Activated CD4-positive, alpha-beta T cell treated with anti-CD3 and anti-CD28 coated beads, Interleukin-2, amount 10 ng/mL, durations not matched to agents 24 days and 14 days (primary cell): Measurements from ENCODE around the gene GUCY2D. TPM values are rescaled to one million over a fixed set of nuclear protein-coding genes. Genes with fewer than 3 reads are reported as not detected.
"Not testable (repeated sequence)": the region's sequence is repeated elsewhere in the genome, so short reads cannot be mapped to it uniquely, and the experiment has no call there.

ENCODE experiments used
- DNase-seq: peaks from one replicate; pipeline ENCODE4 v3.0.0; 2022
- H3K27ac Mint-ChIP-seq: one replicate; pipeline ENCODE4 v1.8.0; 2022; ENCODE audit warnings: mild to moderate bottlenecking, mixed read lengths
- H3K27me3 Mint-ChIP-seq: one replicate; pipeline ENCODE4 v1.8.0; 2022; ENCODE audit warnings: mixed read lengths
- H3K36me3 Mint-ChIP-seq: one replicate; pipeline ENCODE4 v1.8.0; 2022; ENCODE audit warnings: low read depth, mild to moderate bottlenecking, mixed read lengths
- H3K4me1 Mint-ChIP-seq: one replicate; pipeline ENCODE4 v1.8.0; 2021; ENCODE audit warnings: mixed read lengths
- H3K4me3 Mint-ChIP-seq: one replicate; pipeline ENCODE4 v1.8.0; 2022; ENCODE audit warnings: mild to moderate bottlenecking, moderate library complexity, mixed read lengths
- H3K9me3 Mint-ChIP-seq: one replicate; pipeline ENCODE4 v1.8.0; 2021; ENCODE audit warnings: mixed read lengths
- intact Hi-C: fragments of 100-400 bp; cut with micrococcal nuclease; formaldehyde crosslinking; loops from one replicate; pipeline ENCODE4 v1.15.1; 2023
- total RNA-seq: library from RNA; stranded (reverse); gene quantifications from 2 replicates; pipeline ENCODE4 v1.2.3, GENCODE V29; 2022

GUCY2D gene
- not detected in 2 replicates for total RNA-seq

DNA sequence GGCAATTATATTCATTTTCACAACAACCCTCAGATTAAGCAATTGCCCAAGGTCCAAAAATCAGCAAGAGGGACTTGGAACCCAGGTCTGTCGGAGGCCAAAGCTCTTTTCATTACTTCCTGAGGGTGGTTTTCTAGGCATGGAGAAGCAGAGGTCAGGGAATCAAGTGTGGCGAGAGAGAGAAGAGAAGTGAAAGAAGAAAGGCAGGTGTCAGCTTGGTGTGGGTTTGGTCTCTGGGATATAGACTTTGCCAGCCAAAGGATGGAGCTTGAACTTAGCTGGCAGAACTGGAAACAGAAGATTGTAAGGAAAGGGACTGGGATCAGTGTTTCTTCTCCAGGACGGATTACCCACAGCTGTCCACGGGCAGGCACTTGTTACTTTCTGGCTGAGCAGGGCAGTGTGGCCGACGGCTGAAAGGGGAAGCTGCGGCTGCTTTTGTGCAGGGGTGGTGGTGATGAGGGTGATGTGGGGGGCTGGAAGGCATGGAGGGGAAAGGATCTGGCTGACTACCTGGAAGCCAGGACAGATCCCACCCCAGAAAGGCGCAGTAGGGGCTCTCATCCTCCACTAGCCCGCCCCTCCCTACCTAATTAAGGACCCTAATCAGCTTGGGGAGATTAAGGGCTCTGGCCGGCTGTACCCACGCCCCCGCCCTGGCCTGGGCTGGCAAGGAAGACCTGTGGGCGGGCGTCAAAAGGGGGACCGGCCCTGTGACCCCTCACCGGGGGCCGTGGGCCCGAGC is at the start of gene GUCY2D:
Gene GUCY2D, plus strand, starts transcription at position 640 of the 745 bp plus-strand sequence. CDS start 433 bp downstream, outside the sequence.
- H3K9me3 Mint-ChIP-seq: no peaks in the 10 kb centered on the region
- H3K27ac Mint-ChIP-seq: no peak within 1 kb of the TSS
- no peaks in the 10 kb centered on the region for H3K36me3 Mint-ChIP-seq
- H3K4me1 Mint-ChIP-seq: peaks cover 5% of the 10 kb centered on the region
- peaks cover 48% of the 10 kb centered on the region for H3K27me3 Mint-ChIP-seq
- intact Hi-C loops: no loop called here
- DNase-seq: no peak
- H3K4me3 Mint-ChIP-seq: no peak within 1 kb of the TSS

GRCh38 chr17:7953266-7953665 is 49.1 kb upstream of the GUCY2D start:
- H3K4me3 Mint-ChIP-seq, H3K27me3 Mint-ChIP-seq, DNase-seq, intact Hi-C loops, H3K27ac Mint-ChIP-seq, H3K9me3 Mint-ChIP-seq: not testable (repeated sequence)
- Mint-ChIP-seq H3K36me3 (peaks cover 16% of the 10 kb centered on the region), H3K4me1 (peaks cover 16% of the 10 kb centered on the region)

DNA sequence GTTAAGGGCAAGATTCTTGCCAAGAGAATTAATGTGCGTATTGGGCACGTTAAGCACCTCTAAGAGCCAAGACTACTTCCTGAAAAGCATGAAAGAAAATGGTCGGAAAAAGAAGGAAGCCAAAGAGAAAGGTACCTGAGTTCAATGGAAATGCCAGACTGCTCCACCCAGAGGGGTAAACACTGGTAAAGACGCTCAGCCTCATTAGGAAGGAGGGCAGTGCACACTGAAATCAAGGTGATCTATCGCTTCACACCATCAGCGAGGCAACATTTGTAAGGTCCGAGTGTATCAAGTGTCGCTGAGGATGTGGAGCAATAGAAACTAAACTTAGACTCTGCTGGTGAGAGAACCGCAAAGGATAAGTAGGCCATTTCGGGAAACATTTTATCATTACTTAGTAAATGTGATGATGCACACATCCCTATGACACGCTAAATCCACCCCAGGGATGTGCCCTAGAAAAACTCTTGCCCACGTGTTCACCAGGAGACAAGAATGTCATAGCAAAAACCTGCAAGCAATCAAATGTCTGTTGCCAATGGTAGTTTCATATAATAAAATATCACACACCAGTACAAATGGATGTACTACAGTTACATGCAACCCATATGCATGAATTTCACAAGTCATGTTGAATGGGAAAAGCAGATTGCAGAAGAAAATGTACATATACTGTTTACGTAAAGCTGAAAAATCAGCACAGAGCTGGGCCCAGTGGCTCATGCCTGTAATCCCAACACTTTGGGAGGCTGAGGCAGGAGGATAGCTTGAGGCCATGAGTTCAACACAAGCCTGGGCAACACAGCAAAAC is 46.8 kb upstream of the GUCY2D start:
- H3K27me3 Mint-ChIP-seq: peaks cover 6% of the 10 kb centered on the region
- intact Hi-C loops: no loop called here
- H3K27ac Mint-ChIP-seq: no peak overlapping the region
- H3K4me3 Mint-ChIP-seq: no peak overlapping the region
- no peaks in the 10 kb centered on the region for H3K9me3 Mint-ChIP-seq
- H3K4me1 Mint-ChIP-seq: peaks cover 13% of the 10 kb centered on the region
- H3K36me3 Mint-ChIP-seq: peaks cover under 1% of the 10 kb centered on the region
- no peak for DNase-seq

DNA sequence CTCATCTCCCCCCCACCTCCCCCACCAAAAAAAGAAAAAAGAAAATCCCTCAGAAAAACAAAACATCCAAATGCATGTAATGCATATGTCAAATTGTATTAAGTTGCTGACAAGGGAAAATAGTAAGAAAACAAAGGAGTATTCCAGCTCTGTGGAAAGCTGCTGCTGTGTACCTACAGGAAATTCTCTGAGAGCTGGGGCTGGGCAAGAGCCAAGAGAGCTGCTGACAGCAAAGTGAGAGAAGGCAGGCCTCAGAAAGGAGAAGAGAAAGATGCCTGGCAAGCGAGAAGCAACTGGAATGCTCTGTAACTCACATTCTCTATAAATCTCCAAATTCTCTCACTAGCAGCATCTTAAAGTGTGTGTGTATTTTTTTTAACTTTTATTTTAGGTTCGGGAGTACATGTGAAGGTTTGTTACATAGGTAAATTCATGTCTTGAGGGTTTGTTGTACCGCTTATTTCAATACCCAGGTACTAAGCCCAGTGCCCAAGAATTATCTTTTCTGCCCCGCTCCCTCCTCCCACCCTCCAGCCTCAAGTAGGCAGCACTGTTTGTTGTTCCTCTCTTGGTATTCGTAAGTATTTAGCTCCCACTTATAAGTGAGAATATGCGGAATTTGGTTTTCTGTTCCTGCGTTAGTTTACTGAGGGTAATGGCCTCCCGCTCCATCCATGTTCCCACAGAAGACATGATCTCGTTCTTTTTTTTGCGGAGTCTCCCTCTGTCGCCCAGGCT is 46.0 kb upstream of the GUCY2D start:
- no peak overlapping the region for H3K27ac Mint-ChIP-seq
- peaks cover 12% of the 10 kb centered on the region for H3K27me3 Mint-ChIP-seq
- H3K4me3 Mint-ChIP-seq: no peak overlapping the region
- peaks cover 10% of the 10 kb centered on the region for H3K4me1 Mint-ChIP-seq
- no peak for DNase-seq
- H3K36me3 Mint-ChIP-seq: no peaks in the 10 kb centered on the region
- intact Hi-C loops: no loop called here
- H3K9me3 Mint-ChIP-seq: no peaks in the 10 kb centered on the region

- no peak for DNase-seq
- H3K9me3 Mint-ChIP-seq: no peaks in the 10 kb centered on the region
- H3K4me1 Mint-ChIP-seq: no peaks in the 10 kb centered on the region
- intact Hi-C loops: no loop called here
- H3K27ac Mint-ChIP-seq: no peak overlapping the region
- H3K27me3 Mint-ChIP-seq: peaks cover 17% of the 10 kb centered on the region
- no peaks in the 10 kb centered on the region for H3K36me3 Mint-ChIP-seq
- no peak overlapping the region for H3K4me3 Mint-ChIP-seq
Observed at GRCh38 chr17:7959503-7960253, 42.7 kb upstream of the GUCY2D start.

DNA sequence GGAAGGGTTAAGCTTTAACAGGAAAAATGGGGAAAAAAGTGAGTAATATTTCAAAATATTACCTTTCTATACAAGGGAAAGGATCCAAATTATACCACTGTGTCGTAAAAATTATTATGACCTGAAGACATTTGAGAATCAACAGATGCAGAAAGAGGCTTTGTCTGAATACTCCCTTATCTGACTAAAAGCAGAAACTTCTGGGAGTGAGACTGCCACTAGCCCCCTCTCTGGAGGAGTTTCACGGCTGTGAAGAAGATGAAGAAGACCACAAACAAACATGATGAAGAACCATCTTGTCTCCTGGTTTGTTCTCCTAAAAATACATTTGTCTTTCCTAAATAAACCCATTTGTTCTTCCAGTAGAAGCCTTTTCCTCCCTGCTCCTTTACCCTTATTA is 41.0 kb upstream of the GUCY2D start:
- peaks cover 17% of the 10 kb centered on the region for H3K27me3 Mint-ChIP-seq
- H3K4me1 Mint-ChIP-seq: no peaks in the 10 kb centered on the region
- H3K27ac Mint-ChIP-seq: no peak overlapping the region
- H3K36me3 Mint-ChIP-seq: no peaks in the 10 kb centered on the region
- intact Hi-C loops: no loop called here
- no peak for DNase-seq
- no peaks in the 10 kb centered on the region for H3K9me3 Mint-ChIP-seq
- no peak overlapping the region for H3K4me3 Mint-ChIP-seq

DNA sequence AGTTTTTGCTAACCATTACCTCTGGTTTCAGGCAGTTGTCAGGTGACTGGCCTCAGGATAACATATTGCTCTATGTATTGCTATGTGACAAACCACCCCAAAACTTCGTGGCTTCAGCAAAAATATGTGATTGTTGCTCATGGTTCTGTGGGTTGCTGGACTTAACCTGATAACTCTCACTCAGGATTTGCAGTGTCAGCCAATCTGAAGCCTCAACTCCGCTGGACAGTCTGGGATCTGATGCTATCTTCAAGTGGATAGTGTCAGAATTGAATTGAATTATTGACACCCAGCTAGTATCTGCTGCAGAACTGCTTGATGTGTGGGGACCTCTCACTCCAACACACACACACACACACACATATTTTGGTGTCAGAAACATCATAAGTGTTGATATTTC is 34.7 kb upstream of the GUCY2D start:
- no peak overlapping the region for H3K27ac Mint-ChIP-seq
- H3K4me1 Mint-ChIP-seq: no peaks in the 10 kb centered on the region
- H3K4me3 Mint-ChIP-seq: no peak overlapping the region
- no peak for DNase-seq
- H3K9me3 Mint-ChIP-seq: no peaks in the 10 kb centered on the region
- H3K36me3 Mint-ChIP-seq: no peaks in the 10 kb centered on the region
- peaks cover 7% of the 10 kb centered on the region for H3K27me3 Mint-ChIP-seq
- intact Hi-C loops: no loop called here

- H3K9me3 Mint-ChIP-seq: peaks cover 2% of the 10 kb centered on the region
- no peak for DNase-seq
- no peak overlapping the region for H3K4me3 Mint-ChIP-seq
- no peak overlapping the region for H3K27ac Mint-ChIP-seq
- no peaks in the 10 kb centered on the region for H3K36me3 Mint-ChIP-seq
- intact Hi-C loops: no loop called here
- no peaks in the 10 kb centered on the region for H3K4me1 Mint-ChIP-seq
- H3K27me3 Mint-ChIP-seq: peaks cover 7% of the 10 kb centered on the region
Observed at GRCh38 chr17:7969433-7969832, 33.0 kb upstream of the GUCY2D start.

GRCh38 chr17:7971651-7972050 is 30.8 kb upstream of the GUCY2D start:
- Mint-ChIP-seq H3K27me3 (peaks cover 7% of the 10 kb centered on the region), H3K27ac (no peak overlapping the region), H3K36me3 (no peaks in the 10 kb centered on the region), H3K4me1 (no peaks in the 10 kb centered on the region), H3K9me3 (peaks cover 14% of the 10 kb centered on the region), H3K4me3 (no peak overlapping the region)
- DNase-seq: no peak
- intact Hi-C loops: no loop called here

DNA sequence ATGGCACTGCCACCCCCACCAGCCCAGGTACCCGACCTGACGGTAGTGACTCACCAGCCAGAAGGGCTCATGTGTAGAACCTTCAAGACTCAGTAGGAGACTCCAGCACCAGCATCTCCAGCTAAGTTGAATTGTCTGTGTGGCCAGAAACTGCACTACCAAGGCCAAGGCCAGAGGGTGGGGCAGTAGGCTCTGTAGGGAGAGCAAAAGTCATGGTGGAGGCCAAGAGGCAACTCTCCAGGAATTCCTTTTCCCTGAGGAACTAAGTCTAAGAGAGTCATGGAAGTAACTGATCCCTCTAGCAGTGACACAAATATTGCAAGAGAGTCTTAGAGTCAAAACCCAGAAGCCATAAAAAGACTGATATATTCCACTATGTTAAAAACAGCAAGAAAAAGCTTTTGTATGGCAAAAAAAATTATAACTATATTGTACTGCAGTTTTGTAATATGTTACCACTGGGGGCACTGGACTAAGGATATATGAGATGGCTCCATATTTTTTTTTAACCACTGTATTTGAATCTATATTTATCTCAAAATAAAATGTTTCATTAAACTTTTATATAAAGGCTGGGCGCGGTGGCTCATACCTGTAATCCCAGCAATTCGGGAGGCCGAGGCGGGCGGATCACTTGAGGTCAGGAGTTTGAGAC is 30.2 kb upstream of the GUCY2D start:
- Mint-ChIP-seq H3K4me3 (no peak overlapping the region), H3K27ac (no peak overlapping the region), H3K4me1 (no peaks in the 10 kb centered on the region), H3K36me3 (peaks cover 2% of the 10 kb centered on the region), H3K9me3 (peaks cover 19% of the 10 kb centered on the region), H3K27me3 (peaks cover 12% of the 10 kb centered on the region)
- intact Hi-C loops: no loop called here
- DNase-seq: no peak

- intact Hi-C loops: no loop called here
- Mint-ChIP-seq H3K36me3 (peaks cover 4% of the 10 kb centered on the region), H3K4me1 (peaks cover 1% of the 10 kb centered on the region), H3K27me3 (peaks cover 20% of the 10 kb centered on the region), H3K4me3 (no peak overlapping the region), H3K27ac (no peak overlapping the region), H3K9me3 (peaks cover 23% of the 10 kb centered on the region)
- DNase-seq: no peak
Observed at GRCh38 chr17:7974638-7975131, 27.7 kb upstream of the GUCY2D start.

DNA sequence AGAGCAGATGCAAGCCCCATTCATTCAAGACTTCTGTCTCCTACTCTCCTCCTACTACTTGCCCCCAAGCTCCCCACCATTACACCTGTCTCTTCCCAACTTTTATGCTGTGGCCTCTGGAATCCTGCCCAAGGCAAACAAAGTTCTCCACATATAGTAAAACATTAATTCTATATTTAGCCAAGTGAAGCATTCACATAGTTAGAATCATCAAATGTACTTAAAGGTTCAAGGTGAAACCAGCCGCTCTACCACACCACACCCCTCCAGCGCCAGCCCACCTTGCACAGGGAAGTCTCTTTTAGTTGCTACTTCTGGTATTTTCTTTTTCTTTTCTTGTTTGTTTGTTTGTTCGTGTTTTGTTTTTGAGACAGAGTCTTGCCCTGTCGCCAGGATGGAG is 25.4 kb upstream of the GUCY2D start:
- Mint-ChIP-seq H3K27me3 (peaks cover 18% of the 10 kb centered on the region), H3K36me3 (peaks cover 4% of the 10 kb centered on the region), H3K9me3 (peaks cover 23% of the 10 kb centered on the region), H3K4me3 (no peak overlapping the region), H3K27ac (no peak overlapping the region), H3K4me1 (peaks cover 1% of the 10 kb centered on the region)
- intact Hi-C loops: no loop called here
- no peak for DNase-seq

DNA sequence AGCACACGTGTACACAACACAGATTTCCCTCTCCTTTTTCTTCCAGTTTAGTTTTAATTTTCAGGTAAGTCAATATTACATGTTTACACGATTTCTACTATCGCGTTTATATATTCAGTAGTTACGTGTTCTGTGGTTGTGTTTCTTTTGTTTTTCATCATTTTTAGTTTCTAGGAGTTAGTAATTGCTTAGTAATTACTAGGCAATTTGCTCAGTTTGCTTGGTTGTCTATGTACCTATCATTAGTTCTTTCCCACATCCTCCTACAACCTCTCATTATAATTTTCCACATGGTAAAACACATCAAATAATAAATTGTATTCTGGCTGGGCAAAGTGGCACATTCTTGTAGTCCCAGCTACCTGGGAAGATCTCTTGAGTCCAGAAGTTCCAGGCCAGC is 24.6 kb upstream of the GUCY2D start:
- Mint-ChIP-seq H3K36me3 (peaks cover 4% of the 10 kb centered on the region), H3K27ac (no peak overlapping the region), H3K4me1 (peaks cover 1% of the 10 kb centered on the region), H3K27me3 (peaks cover 24% of the 10 kb centered on the region), H3K4me3 (no peak overlapping the region), H3K9me3 (peaks cover 23% of the 10 kb centered on the region)
- DNase-seq: no peak
- intact Hi-C loops: no loop called here
